H1 (cell line): ENCODE data around the gene NGFR. TPM values are rescaled to one million over a fixed set of nuclear protein-coding genes. Genes with fewer than 3 reads are reported as not detected.

ENCODE experiments used
- BCL11A ChIP-seq, 2 experiments: IDR thresholded peaks; one replicate each; pipeline ENCODE4 v1.6.1; 2011; ENCODE audit warnings: low read depth in 2 of 2, low read length in 2 of 2, mild to moderate bottlenecking in 2 of 2
- E2F6 ChIP-seq: IDR thresholded peaks from 2 replicates; pipeline ENCODE4 v1.6.1; 2012; ENCODE audit warnings: inconsistent platforms
- GTF2F1 ChIP-seq: IDR thresholded peaks from 2 replicates; pipeline ENCODE4 v1.6.1; 2012; ENCODE audit warnings: low read depth, low read length, improper control_type of control experiment, borderline replicate concordance
- polyA plus RNA-seq, 7 experiments: library from polyadenylated mRNA; depleted of rRNA in 3 of 7; stranded (reverse) in 5 of 7; unstranded in 2 of 7; fragments of >200 nt in 5 of 7; fragments of 200-250 nt in 2 of 7; gene quantifications; 1 replicate in 5 of 7; 2 replicates in 1 of 7; 4 replicates in 1 of 7; pipeline versions ENCODE4 v1.2.1 to v1.2.3, GENCODE V29; 2011 to 2013; ENCODE audit warnings: missing spikeins in 2 of 7, mixed read lengths in 2 of 7
- total RNA-seq: library from RNA; stranded (reverse); fragmentation: NEBNext Ultra II Directional; extraction: Animal tissue kit (Norgen Biotek cat#: 25700); gene quantifications from 2 replicates; pipeline ENCODE4 v1.2.1, GENCODE V29; 2021

Gene NGFR
- total and polyA plus RNA-seq, 2 of the 8 experiments (the other 6 are each of a cell fraction or from before 2014, with no cell fraction given) = 8.1 to 10.3 TPM

GRCh38 chr17:49554694-49555494, 59.8 kb downstream of the NGFR start (continued):
- TF ChIP-seq E2F6 (no peak), GTF2F1 (no peak), BCL11A (IDR thresholded peaks at IDR 0.05; ENCODE audit: low read depth in 2 of 2, low read length in 2 of 2) (no peak)
